ENCODE data around the gene RAB24.

- no peak for TF ChIP-seq CTCF (IDR thresholded peaks at IDR 0.05)
- no peak for TF ChIP-seq POLR2A (IDR thresholded peaks at IDR 0.05)
- no peak for TF ChIP-seq POLR2AphosphoS5 (IDR thresholded peaks at IDR 0.05)
Measured at GRCh38 chr5:177260961-177261360, 42.6 kb downstream of the RAB24 start.

All from stomach (tissue), 4 donors.